Aorta (tissue), 5 donors: ENCODE measurements around the gene SLC2A4RG. TPM values are rescaled to one million over a fixed set of nuclear protein-coding genes. Genes with fewer than 3 reads are reported as not detected.
A peak's percentile ranks its signal among the peaks of the same experiment; 100 is the strongest.

Experiments
- ATAC-seq: fragments of 200-7000 bp; cut with Tn5 transposase; one replicate; pipeline ENCODE4 v1.9.1; 2022; ENCODE audit warnings: moderate library complexity; ENCODE audit not compliant: low FRiP score
- DNase-seq, 2 donors: peaks; one replicate each; pipeline ENCODE4 v3.0.0-alpha.2; 2020
- H3K27ac ChIP-seq, 2 donors: one replicate each; pipeline ENCODE4 v1.5.1; 2013; ENCODE audit warnings: low read length in 2 of 2, mild to moderate bottlenecking in 2 of 2, moderate library complexity in 2 of 2, control low read depth in 1 of 2, inconsistent platforms in 1 of 2, low read depth in 1 of 2
- H3K27me3 ChIP-seq, 2 donors: one replicate each; pipeline ENCODE4 v1.6.1; 2013; ENCODE audit warnings: control low read depth in 1 of 2, low read length in 1 of 2, mild to moderate bottlenecking in 1 of 2, moderate library complexity in 1 of 2; ENCODE audit not compliant: insufficient read depth in 2 of 2, control insufficient read depth in 1 of 2
- H3K36me3 ChIP-seq, 2 donors: one replicate each; pipeline ENCODE4 v1.6.1; 2013; ENCODE audit warnings: control low read depth in 1 of 2, low read length in 1 of 2, mild to moderate bottlenecking in 1 of 2; ENCODE audit not compliant: insufficient read depth in 2 of 2, control insufficient read depth in 1 of 2
- H3K4me1 ChIP-seq, 2 donors: one replicate each; pipeline ENCODE4 v1.6.1; 2013; ENCODE audit warnings: low read length in 2 of 2, control low read depth in 1 of 2, mild to moderate bottlenecking in 1 of 2, moderate library complexity in 1 of 2; ENCODE audit not compliant: insufficient read depth in 2 of 2, control insufficient read depth in 1 of 2
- H3K4me3 ChIP-seq, 2 donors: one replicate each; pipeline ENCODE4 v1.5.1; 2013; ENCODE audit warnings: low read length in 2 of 2, control low read depth in 1 of 2, mild to moderate bottlenecking in 1 of 2
- H3K9me3 ChIP-seq: one replicate; pipeline ENCODE4 v1.6.1; 2013; ENCODE audit warnings: mild to moderate bottlenecking, low read length; ENCODE audit not compliant: control insufficient read depth
- WGBS, 2 donors: extraction: QIAGEN DNeasy Blood & Tissue Kit; methylation state at CpG; one replicate each; pipeline ENCODE4 v1.1.7; 2013; 5-methylcytosine and 5-hydroxymethylcytosine counted together
- intact Hi-C, 2 donors: fragments of 100-400 bp; cut with DNase I; formaldehyde crosslinking; loops; one replicate each; pipeline versions ENCODE4 v1.14.2 to v1.15.0; 2022
- polyA plus RNA-seq, 2 donors: library from polyadenylated mRNA; stranded (reverse); fragments of 200-250 nt; gene quantifications; one replicate each; pipeline ENCODE4 v1.2.3, GENCODE V29; 2013
- total RNA-seq, 2 donors: library from RNA; stranded (reverse); fragmentation: NEBNext Ultra II Directional; extraction: Animal tissue kit (Norgen Biotek cat#: 25700); gene quantifications; one replicate each; pipeline ENCODE4 v1.2.1, GENCODE V29; 2021
- donor health status: healthy with polysubstance abuse.
- donor health status: Bipolar disorder and iron deficiency.
- donor health status: DM: no; HTN: no; CAD: no.
- donor health status: DM: no; HTN: no; CAD: no.
- donor health status: DM: yes; HTN: yes; CAD: no.

SLC2A4RG gene
- total and polyA plus RNA-seq, 4 donors, result 24.7 to 86.7 (median 61.2) TPM

- no peaks in the 10 kb centered on the region for H3K27me3 ChIP-seq
- no peak overlapping the region for H3K27ac ChIP-seq
- intact Hi-C loops, result no loop called here
- no peak overlapping the region for H3K4me3 ChIP-seq
- H3K9me3 ChIP-seq, result no peaks in the 10 kb centered on the region
- ATAC-seq (peak; percentile 17), DNase-seq (peak; percentile 86 to 94)
- 21 to 34% methylated on average over 19 of the region's 19 CpGs for WGBS, 2 donors
- no peaks in the 10 kb centered on the region for H3K4me1 ChIP-seq
- H3K36me3 ChIP-seq, result no peaks in the 10 kb centered on the region
These were observed 40.7 kb upstream of the SLC2A4RG start for GRCh38 chr20:63698739-63699465.

GRCh38 chr20:63699466-63700198 lies 39.9 kb upstream of the SLC2A4RG start:
- Histone ChIP-seq H3K4me1 (no peaks in the 10 kb centered on the region), H3K9me3 (no peaks in the 10 kb centered on the region), H3K27ac (no peak overlapping the region), H3K27me3 (no peaks in the 10 kb centered on the region), H3K36me3 (no peaks in the 10 kb centered on the region), H3K4me3 (no peak overlapping the region)
- DNase-seq (peak; percentile 60 to 74), ATAC-seq (no peak)
- intact Hi-C loops, result no loop called here
- WGBS, 2 donors, result 66 to 70% methylated on average over 24 of the region's 24 CpGs

GRCh38 chr20:63700199-63701050 lies 39.2 kb upstream of the SLC2A4RG start:
- Histone ChIP-seq H3K27me3 (no peaks in the 10 kb centered on the region), H3K36me3 (no peaks in the 10 kb centered on the region), H3K9me3 (no peaks in the 10 kb centered on the region), H3K4me3 (no peak overlapping the region), H3K27ac (no peak overlapping the region), H3K4me1 (no peaks in the 10 kb centered on the region)
- intact Hi-C loops, result no loop called here
- 86% methylated on average over 43 of the region's 43 CpGs for WGBS, 2 donors
- peak; percentile 56 to 63 for DNase-seq
- no peak for ATAC-seq

- no peak overlapping the region for H3K4me3 ChIP-seq
- no peaks in the 10 kb centered on the region for H3K27me3 ChIP-seq
- DNase-seq, result no peak
- 68 to 78% methylated on average over 5 of the region's 5 CpGs for WGBS, 2 donors
- intact Hi-C loops, result no loop called here
- no peak overlapping the region for H3K27ac ChIP-seq
- H3K9me3 ChIP-seq, result no peaks in the 10 kb centered on the region
- no peaks in the 10 kb centered on the region for H3K36me3 ChIP-seq
- no peaks in the 10 kb centered on the region for H3K4me1 ChIP-seq
- ATAC-seq, result no peak
These were observed 38.6 kb upstream of the SLC2A4RG start for GRCh38 chr20:63701051-63701328.

GRCh38 chr20:63701329-63702035 lies 38.1 kb upstream of the SLC2A4RG start:
- 82 to 86% methylated on average over 11 to 14 of the region's 14 CpGs for WGBS, 2 donors
- intact Hi-C loops, result no loop called here
- Histone ChIP-seq H3K4me3 (no peak overlapping the region), H3K36me3 (no peaks in the 10 kb centered on the region), H3K27me3 (no peaks in the 10 kb centered on the region), H3K4me1 (no peaks in the 10 kb centered on the region), H3K9me3 (no peaks in the 10 kb centered on the region), H3K27ac (no peak overlapping the region)
- ATAC-seq (no peak), DNase-seq (peak in 1 of 2 donors; percentile 73)

GRCh38 chr20:63702036-63702665 lies 37.4 kb upstream of the SLC2A4RG start:
- Histone ChIP-seq H3K9me3 (no peaks in the 10 kb centered on the region), H3K4me3 (no peak overlapping the region), H3K27me3 (no peaks in the 10 kb centered on the region), H3K36me3 (no peaks in the 10 kb centered on the region), H3K27ac (no peak overlapping the region), H3K4me1 (no peaks in the 10 kb centered on the region)
- intact Hi-C loops, result no loop called here
- WGBS, 2 donors, result 88% methylated on average over 16 of the region's 16 CpGs
- no peak for ATAC-seq
- DNase-seq, result peak in 1 of 2 donors; percentile 69

- H3K4me3 ChIP-seq, result no peak overlapping the region
- ATAC-seq (no peak), DNase-seq (peak in 1 of 2 donors; percentile 72)
- no peaks in the 10 kb centered on the region for H3K27me3 ChIP-seq
- H3K27ac ChIP-seq, result no peak overlapping the region
- H3K36me3 ChIP-seq, result no peaks in the 10 kb centered on the region
- 76 to 77% methylated on average over 13 of the region's 13 CpGs for WGBS, 2 donors
- no peaks in the 10 kb centered on the region for H3K9me3 ChIP-seq
- H3K4me1 ChIP-seq, result no peaks in the 10 kb centered on the region
- intact Hi-C loops, result no loop called here
These were observed 36.7 kb upstream of the SLC2A4RG start for GRCh38 chr20:63702751-63703470.
